Measurements from ENCODE around the gene TNFRSF9.

- TF ChIP-seq CTCF (IDR thresholded peaks at IDR 0.05) (no peak), POLR2AphosphoS5 (IDR thresholded peaks at IDR 0.05) (no peak), POLR2A (IDR thresholded peaks at IDR 0.05) (no peak)
Observed at GRCh38 chr1:7884757-7885156, 55.9 kb downstream of the TNFRSF9 start.

Measured in breast epithelium (tissue), 3 donors.